ENCODE data around the gene TXNL1.

DNA sequence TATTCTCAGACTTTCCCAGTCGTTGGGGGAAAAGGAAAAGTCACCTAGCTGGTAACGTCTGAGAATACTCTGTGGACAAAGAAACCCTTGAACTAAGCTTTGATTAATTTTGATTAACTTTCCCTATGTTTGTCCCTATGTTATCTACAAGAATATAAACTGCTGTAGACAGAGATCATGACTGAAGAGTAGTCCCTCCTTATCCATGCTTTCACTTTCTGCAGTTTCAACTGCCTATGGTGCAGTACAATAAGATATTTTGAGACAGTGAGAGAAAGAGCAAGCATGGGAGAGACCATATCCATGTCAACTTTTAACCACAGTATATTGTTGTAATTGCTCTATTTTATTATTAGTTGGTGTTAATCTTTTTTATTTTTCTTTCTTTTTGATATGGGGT is 31.8 kb downstream of the TXNL1 start:
- TF ChIP-seq, protein P1, sequence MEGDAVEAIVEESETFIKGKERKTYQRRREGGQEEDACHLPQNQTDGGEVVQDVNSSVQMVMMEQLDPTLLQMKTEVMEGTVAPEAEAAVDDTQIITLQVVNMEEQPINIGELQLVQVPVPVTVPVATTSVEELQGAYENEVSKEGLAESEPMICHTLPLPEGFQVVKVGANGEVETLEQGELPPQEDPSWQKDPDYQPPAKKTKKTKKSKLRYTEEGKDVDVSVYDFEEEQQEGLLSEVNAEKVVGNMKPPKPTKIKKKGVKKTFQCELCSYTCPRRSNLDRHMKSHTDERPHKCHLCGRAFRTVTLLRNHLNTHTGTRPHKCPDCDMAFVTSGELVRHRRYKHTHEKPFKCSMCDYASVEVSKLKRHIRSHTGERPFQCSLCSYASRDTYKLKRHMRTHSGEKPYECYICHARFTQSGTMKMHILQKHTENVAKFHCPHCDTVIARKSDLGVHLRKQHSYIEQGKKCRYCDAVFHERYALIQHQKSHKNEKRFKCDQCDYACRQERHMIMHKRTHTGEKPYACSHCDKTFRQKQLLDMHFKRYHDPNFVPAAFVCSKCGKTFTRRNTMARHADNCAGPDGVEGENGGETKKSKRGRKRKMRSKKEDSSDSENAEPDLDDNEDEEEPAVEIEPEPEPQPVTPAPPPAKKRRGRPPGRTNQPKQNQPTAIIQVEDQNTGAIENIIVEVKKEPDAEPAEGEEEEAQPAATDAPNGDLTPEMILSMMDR (IDR thresholded peaks at IDR 0.05; ENCODE audit: insufficient read depth, low read length), result no peak
- TF ChIP-seq POLR2AphosphoS5 (IDR thresholded peaks at IDR 0.05; ENCODE audit: low read depth) (no peak), SPI1 (IDR thresholded peaks at IDR 0.05; ENCODE audit: borderline replicate concordance, low read depth) (no peak)

Data from HL-60 (cell line).